ENCODE results near the gene HNMT.

GRCh38 chr2:137921105-137921880, 43.0 kb upstream of the HNMT start:
- no peak for TF ChIP-seq POLR2AphosphoS5 (IDR thresholded peaks at IDR 0.05; ENCODE audit: borderline replicate concordance, low read depth, low read length)
- TF ChIP-seq EZH2 (IDR thresholded peaks at IDR 0.05) = no peak
